HG03469 (cell line): ENCODE measurements around the gene KIF21B.

Source experiments
- ATAC-seq: cut with Tn5 transposase; IDR thresholded peaks from one replicate; pipeline ENCODE4 v1.9.1; 2021; ENCODE audit warnings: mild to moderate bottlenecking, moderate library complexity, moderate number of reproducible peaks; ENCODE audit not compliant: unreplicated experiment

Gene KIF21B

GRCh38 chr1:201044119-201044518 lies 20.6 kb upstream of the KIF21B start:
- ATAC-seq: no peak

GRCh38 chr1:201042779-201043461 lies 19.4 kb upstream of the KIF21B start:
- ATAC-seq: no peak

DNA sequence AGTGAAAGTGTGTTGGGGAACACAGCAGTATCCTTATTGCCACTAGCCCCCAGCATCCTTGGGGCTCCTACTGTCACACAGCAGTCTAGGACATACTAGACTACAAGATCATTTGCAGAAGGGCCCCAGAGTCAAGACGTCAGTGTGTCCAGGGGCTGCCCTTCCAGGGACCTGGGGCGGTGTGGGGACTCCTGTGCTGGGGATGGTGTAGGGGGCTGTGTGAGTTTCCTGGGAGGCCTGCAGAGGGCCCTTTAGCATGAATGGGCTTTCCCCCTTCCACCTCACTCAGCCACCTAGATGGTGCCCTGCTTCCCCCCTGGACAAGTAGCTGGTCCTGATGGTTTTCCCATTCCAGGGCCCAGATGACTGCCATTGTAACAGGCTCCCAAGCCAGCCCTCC lies 17.5 kb upstream of the KIF21B start:
- ATAC-seq: no peak

- no peak for ATAC-seq
Measured at GRCh38 chr1:201039876-201040275, 16.4 kb upstream of the KIF21B start.

GRCh38 chr1:201039418-201039817 lies 15.9 kb upstream of the KIF21B start:
- ATAC-seq: no peak

DNA sequence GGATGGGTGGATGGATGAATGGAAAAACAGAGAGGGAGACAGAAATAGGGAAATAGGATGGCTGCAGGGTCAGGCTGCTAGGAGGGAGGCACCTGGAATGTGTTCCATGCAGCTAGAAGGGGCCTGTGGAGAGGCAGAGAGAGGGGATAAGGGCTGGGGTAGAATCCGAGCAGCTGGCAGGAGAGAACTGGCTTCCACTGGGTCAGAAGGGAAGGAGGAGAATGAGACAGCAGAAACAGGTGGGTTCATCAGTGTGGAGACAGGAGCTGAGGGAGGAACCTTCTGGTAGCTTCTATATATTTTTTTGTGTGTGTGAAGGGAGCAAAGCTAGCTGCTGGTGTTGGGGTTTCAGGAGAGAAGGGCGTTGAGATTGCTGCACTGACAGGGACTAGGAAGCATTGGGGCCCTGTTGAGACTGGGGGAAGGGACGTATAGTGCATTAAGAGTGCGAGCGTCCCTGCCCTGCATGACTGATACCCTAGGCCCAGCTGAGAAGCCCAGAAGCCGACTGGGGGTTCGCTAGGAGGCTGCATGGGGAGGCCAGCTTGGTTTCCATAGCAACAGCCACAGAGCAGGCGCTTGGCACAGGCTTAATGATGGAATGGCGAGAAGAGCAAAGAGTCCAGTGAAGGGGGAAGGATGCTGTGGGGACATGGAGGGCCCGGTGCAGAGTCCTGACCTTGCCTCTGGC lies 14.8 kb upstream of the KIF21B start:
- no peak for ATAC-seq

- no peak for ATAC-seq
Measured at GRCh38 chr1:201036188-201036842, 12.8 kb upstream of the KIF21B start.

DNA sequence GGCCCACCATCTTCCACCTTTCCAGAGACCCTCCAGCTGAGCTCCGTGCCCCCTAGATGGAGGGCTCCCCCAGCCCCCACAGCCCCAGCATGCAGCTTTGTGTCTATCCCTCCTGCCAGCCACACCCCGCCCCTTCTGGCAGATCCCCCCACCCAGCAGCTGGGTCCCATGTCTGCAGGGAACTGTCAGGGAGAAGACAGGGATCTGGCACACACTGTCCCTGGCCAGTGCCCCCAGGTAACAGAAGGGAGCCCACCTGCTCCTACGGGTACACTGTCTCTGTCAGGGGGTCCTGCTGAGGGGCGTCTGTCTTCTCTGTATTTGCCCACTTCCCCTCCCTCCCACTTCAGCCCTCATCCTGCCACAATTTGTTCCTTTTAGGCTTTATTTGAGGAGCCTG lies 11.2 kb upstream of the KIF21B start:
- ATAC-seq: no peak

GRCh38 chr1:201032408-201032807 lies 8.9 kb upstream of the KIF21B start:
- no peak for ATAC-seq

GRCh38 chr1:201028461-201028889 lies 5.0 kb upstream of the KIF21B start:
- no peak for ATAC-seq

DNA sequence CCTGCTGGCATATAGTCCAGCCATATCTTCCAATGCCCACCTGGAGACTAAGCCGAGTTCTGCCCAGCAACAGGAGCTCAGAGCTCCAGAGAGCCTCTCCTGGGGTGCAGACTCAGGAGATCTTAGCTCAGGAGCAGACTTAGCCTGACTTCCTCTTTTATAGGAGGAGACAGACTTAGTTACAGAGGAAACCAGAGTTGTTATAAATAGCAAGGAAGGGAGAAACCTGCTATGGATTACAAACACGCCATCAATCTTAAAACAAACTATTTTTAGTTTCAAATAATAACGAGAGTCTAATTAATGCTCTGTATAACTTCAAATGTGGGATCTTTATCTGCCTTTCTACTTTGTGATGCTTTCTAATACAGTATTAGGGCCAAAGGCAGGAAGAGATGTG lies 3.3 kb upstream of the KIF21B start:
- no peak for ATAC-seq

GRCh38 chr1:201026234-201026633 lies 2.7 kb upstream of the KIF21B start:
- no peak for ATAC-seq

- no peak for ATAC-seq
Measured at GRCh38 chr1:201025571-201026002, 2.1 kb upstream of the KIF21B start.

- no peak for ATAC-seq
Measured at GRCh38 chr1:201024625-201024998, 1.1 kb upstream of the KIF21B start.

GRCh38 chr1:201023920-201024624 lies 558 bp upstream of the KIF21B start:
- ATAC-seq: no peak

DNA sequence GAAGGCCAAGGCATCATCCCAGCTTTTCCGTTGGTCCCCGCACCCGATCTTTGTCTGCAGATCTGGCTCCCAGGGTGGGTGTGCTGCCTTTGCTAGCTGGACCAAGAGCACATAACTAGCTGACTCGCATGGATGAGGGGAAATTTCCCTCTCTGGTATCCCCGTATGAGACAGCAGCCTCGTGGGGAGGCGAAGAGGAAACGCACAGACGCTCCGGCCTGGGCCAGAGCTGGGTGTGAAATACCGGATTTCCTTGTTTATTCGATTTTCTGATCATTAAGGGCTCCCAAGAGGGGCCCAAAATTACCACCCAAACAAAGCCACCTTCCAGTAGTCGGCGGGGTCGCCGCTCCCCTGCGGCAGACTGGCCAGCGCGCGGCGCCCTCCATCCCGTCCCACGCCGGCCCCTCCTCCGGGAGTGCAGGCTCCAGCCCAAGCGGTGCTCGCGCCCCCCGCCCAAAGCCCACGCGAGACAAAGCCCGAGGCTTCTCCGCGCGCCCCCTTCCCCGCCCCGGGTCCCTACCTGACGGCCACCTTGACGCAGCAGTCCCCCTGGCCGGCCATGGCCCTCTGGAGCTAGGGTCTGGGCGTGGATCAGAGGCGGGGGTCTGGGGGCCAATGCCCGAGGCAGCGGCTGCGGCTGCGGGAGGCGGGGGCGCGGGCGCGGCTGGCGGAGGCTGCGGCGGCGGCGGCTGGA lies 546 bp downstream of the KIF21B start:
- ATAC-seq: no peak

GRCh38 chr1:201022493-201022819 lies 1.1 kb downstream of the KIF21B start:
- no peak for ATAC-seq

GRCh38 chr1:201021630-201022492 lies 1.7 kb downstream of the KIF21B start:
- no peak for ATAC-seq

DNA sequence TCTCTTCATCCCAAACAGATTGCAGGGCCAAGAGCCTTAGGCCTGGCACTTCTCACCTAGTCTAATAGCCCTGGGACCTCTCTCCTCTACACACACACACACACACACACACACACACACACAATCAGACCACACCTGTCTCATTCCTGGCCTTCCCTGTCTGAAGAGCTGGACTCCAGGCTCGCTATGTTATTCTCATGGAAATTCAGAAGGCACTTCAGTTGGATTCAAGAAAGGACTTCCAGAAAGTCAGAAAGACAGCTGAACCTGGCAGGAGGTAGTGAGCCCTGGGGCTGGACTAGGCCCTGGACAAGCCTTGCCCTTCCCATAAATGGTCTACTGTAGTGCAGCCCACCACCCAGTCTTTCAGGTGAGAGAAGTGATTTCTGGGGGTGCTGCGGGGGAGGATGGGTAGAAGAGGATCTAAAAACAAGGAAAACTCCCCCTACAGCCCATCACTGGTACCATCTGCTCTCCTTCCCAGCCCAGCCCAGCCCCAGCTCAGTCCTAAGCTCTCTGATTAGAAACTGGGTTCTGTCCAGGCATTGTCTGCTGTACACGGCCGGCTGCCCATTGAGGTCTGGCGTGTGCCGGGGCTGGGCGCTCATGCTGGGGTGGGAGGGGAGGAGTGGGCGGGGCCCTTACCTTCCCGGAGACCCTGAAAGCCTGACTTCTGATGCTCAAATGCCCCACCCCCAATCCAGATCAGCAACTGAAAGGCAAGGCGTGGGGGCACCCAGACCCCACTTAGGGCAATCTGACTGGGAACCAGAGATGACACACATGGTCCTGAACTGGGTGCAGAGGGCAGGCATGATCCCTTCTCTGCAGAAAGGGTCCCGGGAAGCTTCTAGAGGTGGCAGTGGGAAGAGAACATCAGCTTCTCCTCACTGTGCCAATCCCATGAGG lies 2.5 kb downstream of the KIF21B start:
- ATAC-seq: no peak
